Measurements from ENCODE around the gene TMEM273.

The TMEM273 gene

DNA sequence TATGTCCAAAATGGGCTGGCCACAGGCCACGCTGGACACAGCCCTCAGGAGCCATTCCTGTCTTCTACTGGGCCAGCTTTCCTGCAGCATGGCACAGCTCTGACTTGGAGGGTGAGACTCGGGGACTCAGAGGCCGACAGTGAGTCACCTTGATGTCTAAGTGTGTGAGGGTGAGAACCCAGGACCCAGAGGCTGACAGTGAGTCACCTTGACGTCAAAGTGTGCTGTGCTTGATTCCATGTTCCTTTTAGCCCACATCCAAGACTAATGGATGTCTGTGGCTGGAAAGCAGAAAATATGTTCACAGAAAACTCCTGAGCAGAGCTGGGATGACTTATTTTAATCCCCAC lies 48.4 kb downstream of the TMEM273 start:
- ChIA-PET POLR2A (ENCODE audit: low non-redundant PET) (no interaction called here), CTCF (no interaction called here)
- TF ChIP-seq, protein P1, sequence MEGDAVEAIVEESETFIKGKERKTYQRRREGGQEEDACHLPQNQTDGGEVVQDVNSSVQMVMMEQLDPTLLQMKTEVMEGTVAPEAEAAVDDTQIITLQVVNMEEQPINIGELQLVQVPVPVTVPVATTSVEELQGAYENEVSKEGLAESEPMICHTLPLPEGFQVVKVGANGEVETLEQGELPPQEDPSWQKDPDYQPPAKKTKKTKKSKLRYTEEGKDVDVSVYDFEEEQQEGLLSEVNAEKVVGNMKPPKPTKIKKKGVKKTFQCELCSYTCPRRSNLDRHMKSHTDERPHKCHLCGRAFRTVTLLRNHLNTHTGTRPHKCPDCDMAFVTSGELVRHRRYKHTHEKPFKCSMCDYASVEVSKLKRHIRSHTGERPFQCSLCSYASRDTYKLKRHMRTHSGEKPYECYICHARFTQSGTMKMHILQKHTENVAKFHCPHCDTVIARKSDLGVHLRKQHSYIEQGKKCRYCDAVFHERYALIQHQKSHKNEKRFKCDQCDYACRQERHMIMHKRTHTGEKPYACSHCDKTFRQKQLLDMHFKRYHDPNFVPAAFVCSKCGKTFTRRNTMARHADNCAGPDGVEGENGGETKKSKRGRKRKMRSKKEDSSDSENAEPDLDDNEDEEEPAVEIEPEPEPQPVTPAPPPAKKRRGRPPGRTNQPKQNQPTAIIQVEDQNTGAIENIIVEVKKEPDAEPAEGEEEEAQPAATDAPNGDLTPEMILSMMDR (conservative IDR thresholded peaks at IDR 0.05; ENCODE audit: low read depth), result no peak
- peak; percentile 76 for DNase-seq (ENCODE audit: low spot score)
- no peak overlapping the region for H3K27ac ChIP-seq

DNA sequence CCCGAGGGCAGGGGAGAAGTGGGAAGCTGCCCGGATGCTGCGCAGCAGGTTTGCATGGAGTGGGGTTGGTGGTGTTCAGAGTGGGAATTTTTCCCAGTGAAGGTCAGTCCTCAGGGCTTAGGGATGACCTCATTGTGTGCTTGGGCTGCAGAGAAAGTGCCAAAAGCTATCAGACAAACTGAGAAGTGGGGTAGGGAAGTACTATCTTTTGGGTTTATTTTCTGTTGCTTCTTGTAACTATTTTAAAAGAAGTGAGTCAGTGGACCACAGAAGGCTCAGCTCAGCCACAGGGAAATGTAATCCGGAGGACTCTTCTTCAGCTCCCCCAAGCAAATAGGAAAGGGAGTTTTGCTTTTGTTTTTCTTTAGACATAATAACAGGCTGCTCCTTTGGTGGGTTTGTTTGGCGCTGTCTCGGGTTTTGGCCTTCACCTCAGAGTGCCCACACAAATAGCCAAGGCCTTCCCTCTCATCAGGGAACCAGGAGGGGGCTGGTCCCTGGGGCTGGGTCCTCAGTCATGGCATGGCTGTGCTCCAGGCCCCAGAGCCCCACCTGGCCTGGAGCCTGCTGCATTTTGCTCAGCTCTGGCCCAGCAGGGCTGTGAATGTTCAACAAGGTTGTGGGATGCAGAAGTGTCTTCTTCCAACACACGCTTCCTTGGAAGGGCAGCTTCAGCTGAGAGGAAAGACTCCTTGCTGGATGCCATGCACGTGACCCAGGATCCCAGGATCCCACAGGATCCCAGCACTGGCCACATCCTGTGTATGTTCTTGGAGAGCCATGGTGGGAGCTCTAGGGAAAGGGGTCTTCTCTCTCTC lies 49.0 kb downstream of the TMEM273 start:
- CTCF ChIA-PET, result interaction anchor here (0.7 kb wide), 1 partner anchor 481 kb away, joined by 3 read pairs; no protein-coding TSS in a partner anchor
- no peak overlapping the region for H3K27ac ChIP-seq
- TF ChIP-seq, protein P1 (conservative IDR thresholded peaks at IDR 0.05; ENCODE audit: low read depth), result no peak
- POLR2A ChIA-PET (ENCODE audit: low non-redundant PET), result no interaction called here
- no peak for DNase-seq (ENCODE audit: low spot score)

DNA sequence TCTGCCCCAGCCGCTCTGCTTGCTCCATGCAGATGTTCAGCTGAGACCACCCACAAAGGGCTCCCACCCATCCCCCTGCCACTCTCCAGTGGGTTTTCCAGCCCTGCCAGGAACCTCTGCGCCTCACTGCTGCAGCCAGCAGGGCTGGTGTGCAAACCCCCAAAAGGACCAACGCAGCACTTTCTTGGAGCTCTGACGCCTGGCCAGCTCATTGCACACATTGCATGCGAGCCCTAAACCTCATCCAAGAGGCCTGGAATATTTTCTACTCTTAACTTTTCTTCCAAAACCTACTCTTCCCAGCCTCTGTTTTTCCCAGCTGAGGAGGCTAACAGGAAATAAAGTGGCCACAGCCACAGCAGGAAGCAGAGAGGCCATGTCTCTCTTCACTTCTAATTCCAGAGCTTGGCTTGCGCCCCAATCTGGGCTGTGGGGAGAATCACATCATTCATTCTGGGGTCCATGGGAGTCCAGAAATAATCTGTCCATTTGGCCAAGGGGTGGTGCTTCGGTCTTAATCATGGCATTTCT lies 49.8 kb downstream of the TMEM273 start:
- POLR2A ChIA-PET (ENCODE audit: low non-redundant PET), result no interaction called here
- DNase-seq (ENCODE audit: low spot score), result no peak
- TF ChIP-seq, protein P1 (conservative IDR thresholded peaks at IDR 0.05; ENCODE audit: low read depth), result no peak
- H3K27ac ChIP-seq, result no peak overlapping the region
- CTCF ChIA-PET, result interaction anchor here (0.7 kb wide), 1 partner anchor 480 kb away, joined by 3 read pairs; no protein-coding TSS in a partner anchor

DNA sequence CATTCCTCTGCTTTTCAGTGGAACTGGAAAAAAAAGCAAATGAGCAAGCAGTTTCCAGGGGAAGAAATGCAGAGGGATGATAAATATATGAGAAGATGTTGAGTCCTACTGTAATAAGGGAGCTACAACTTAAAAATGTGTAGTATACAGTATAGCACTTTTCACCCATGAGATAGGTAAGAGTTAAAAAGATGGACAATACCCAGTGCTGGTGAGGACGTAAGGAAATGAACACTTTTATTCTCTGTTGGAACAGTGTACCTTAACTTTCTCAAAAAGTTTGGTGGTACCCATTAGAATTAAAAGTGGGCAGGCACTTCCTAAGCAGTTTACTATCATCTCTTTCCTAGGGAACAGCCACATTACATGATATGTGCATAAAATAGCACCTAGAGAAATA lies 51.7 kb downstream of the TMEM273 start:
- ChIA-PET POLR2A (ENCODE audit: low non-redundant PET) (no interaction called here), CTCF (interaction anchor here (0.5 kb wide), 1 partner anchor 22 kb away, joined by 5 read pairs; no protein-coding TSS in a partner anchor)
- DNase-seq (ENCODE audit: low spot score), result no peak
- no peak overlapping the region for H3K27ac ChIP-seq
- TF ChIP-seq, protein P1 (conservative IDR thresholded peaks at IDR 0.05; ENCODE audit: low read depth), result no peak

DNA sequence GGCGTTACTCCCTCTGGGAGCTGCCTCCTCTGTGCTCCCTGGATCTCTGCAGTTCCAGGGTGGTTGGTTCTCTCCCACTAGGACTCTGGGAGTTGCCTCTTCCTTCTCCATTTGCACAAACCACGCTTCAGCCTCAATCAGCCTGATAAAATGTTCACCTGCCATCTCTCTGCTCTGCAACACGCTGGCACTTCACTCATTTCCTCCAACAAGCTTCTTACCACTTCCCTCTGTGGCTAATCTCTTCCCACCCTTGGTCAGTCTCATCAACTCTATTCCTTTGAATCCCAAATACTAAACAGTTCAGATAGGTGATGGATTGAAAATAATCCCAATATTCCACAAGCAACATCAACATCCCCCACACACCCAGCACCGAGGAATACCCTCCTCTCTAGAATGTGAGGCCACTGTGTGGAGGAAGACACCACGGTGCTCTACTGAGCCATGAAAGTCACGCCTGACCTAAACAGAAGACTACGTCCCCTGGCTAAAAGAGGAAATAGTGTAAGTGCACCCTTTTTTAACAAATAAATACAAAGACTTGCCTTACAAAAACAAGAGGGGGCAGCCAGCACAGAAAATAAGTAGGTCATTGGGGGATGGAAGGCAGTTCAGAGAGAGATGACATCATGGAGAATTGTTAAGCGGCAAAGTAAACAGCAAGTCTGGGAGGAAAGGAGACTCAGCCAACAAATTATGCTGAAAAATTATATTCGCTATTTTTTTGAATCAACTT lies 52.4 kb downstream of the TMEM273 start:
- DNase-seq (ENCODE audit: low spot score), result no peak
- TF ChIP-seq, protein P1 (conservative IDR thresholded peaks at IDR 0.05; ENCODE audit: low read depth), result no peak
- no peak overlapping the region for H3K27ac ChIP-seq
- POLR2A ChIA-PET (ENCODE audit: low non-redundant PET), result no interaction called here
- CTCF ChIA-PET, result no interaction called here

DNA sequence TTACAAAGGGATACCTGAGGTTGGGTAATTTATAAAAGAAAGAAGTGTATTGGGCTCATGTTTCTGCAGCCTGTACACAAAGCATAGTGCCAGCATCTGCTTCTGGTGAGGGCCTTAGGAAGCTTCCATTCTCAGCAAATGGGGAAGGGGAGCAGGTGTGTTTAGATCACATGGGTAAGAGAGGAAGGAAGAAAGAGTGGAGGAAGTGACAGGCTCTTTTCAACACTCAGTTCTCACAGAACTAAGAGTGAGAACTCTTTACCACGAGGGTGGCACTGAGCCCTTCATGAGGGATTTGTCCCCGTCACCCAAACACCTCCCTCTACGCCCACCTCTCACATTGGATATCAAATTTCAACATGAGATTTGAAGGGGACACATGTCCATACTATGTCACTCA lies 53.9 kb downstream of the TMEM273 start:
- TF ChIP-seq, protein P1 (conservative IDR thresholded peaks at IDR 0.05; ENCODE audit: low read depth), result no peak
- no peak for DNase-seq (ENCODE audit: low spot score)
- ChIA-PET POLR2A (ENCODE audit: low non-redundant PET) (no interaction called here), CTCF (no interaction called here)
- no peak overlapping the region for H3K27ac ChIP-seq

All from RWPE1 (cell line).